ENCODE measurements around the gene ARSJ. TPM values are rescaled to one million over a fixed set of nuclear protein-coding genes. Genes with fewer than 3 reads are reported as not detected.
"Not testable (repeated sequence)": the region's sequence is repeated elsewhere in the genome, so short reads cannot be mapped to it uniquely, and the experiment has no call there.

The ARSJ gene
- total and polyA plus RNA-seq, 2 experiments from 2014 or later: 4.3 to 6.6 TPM

GRCh38 chr4:113935190-113935589 is 44.3 kb downstream of the ARSJ start (continued):
- no peak for TF ChIP-seq CTCF (conservative IDR thresholded peaks at IDR 0.05; ENCODE audit: low read depth in 2 of 2)
- TF ChIP-seq STAT1 (IDR thresholded peaks at IDR 0.05; ENCODE audit: unreplicated experiment): no peak
- TF ChIP-seq ZNF114 (CRISPR knock-in tag; IDR thresholded peaks at IDR 0.05): no peak

- not testable (repeated sequence) for H3K4me2 ChIP-seq; H3K4me3 ChIP-seq; H3K27me3 Mint-ChIP-seq (ENCODE audit: insufficient read depth, low read depth, poor library complexity); H3F3A ChIP-seq (replicated peaks; ENCODE audit: low read depth); H4K20me1 ChIP-seq (replicated peaks; ENCODE audit: insufficient read depth); DNase-seq (ENCODE audit: low spot score); H3K9me2 ChIP-seq (ENCODE audit: insufficient read depth); H3K27me3 ChIP-seq (ENCODE audit: insufficient read depth); H3K4me1 ChIP-seq (ENCODE audit: insufficient read depth); H2AFZ ChIP-seq; H3K27ac Mint-ChIP-seq; H3K4me3 Mint-ChIP-seq; H3K9me3 Mint-ChIP-seq; H3K79me2 ChIP-seq (replicated peaks; ENCODE audit: insufficient read depth); H3K27ac ChIP-seq (ENCODE audit: low read depth); H3K36me3 ChIP-seq (ENCODE audit: insufficient read depth); ATAC-seq; H3K36me3 Mint-ChIP-seq (ENCODE audit: low read depth); H3K4me1 Mint-ChIP-seq
Observed at GRCh38 chr4:113924706-113925105, 54.7 kb downstream of the ARSJ start.

- no peaks in the 10 kb centered on the region for H3K27me3 Mint-ChIP-seq (ENCODE audit: insufficient read depth, low read depth, poor library complexity)
- no peak for DNase-seq (ENCODE audit: low spot score)
- no peak overlapping the region for H3K4me2 ChIP-seq
- H3K27ac Mint-ChIP-seq: no peak overlapping the region
- no peaks in the 10 kb centered on the region for H3K9me2 ChIP-seq (ENCODE audit: insufficient read depth)
- H3K4me1 Mint-ChIP-seq: peaks cover 10% of the 10 kb centered on the region; the same call in 2 of the 3 replicates
- H3K27ac ChIP-seq (ENCODE audit: low read depth): no peak overlapping the region
- no peaks in the 10 kb centered on the region for H3K9me3 Mint-ChIP-seq
- no peak overlapping the region for H3K4me3 ChIP-seq
- H3K27me3 ChIP-seq (ENCODE audit: insufficient read depth): no peaks in the 10 kb centered on the region
- no peaks in the 10 kb centered on the region for H3K36me3 ChIP-seq (ENCODE audit: insufficient read depth)
- H3K4me1 ChIP-seq (ENCODE audit: insufficient read depth): peaks cover 4% of the 10 kb centered on the region; the same call in 1 of the 2 replicates
- H3F3A ChIP-seq (replicated peaks; ENCODE audit: low read depth): no peaks in the 10 kb centered on the region
- no peak overlapping the region for H2AFZ ChIP-seq
- no peak for ATAC-seq
- no peaks in the 10 kb centered on the region for H3K79me2 ChIP-seq (replicated peaks; ENCODE audit: insufficient read depth)
- H3K4me3 Mint-ChIP-seq: no peak overlapping the region
- no peaks in the 10 kb centered on the region for H3K36me3 Mint-ChIP-seq (ENCODE audit: low read depth)
- H4K20me1 ChIP-seq (replicated peaks; ENCODE audit: insufficient read depth): no peaks in the 10 kb centered on the region
- TF ChIP-seq ETS1 (IDR thresholded peaks at IDR 0.05): no peak
- TF ChIP-seq CTCF (conservative IDR thresholded peaks at IDR 0.05; ENCODE audit: low read depth in 2 of 2): no peak
- TF ChIP-seq ZNF331 (CRISPR knock-in tag; IDR thresholded peaks at IDR 0.05; ENCODE audit: low read depth): no peak
- no peak for TF ChIP-seq ZNF462 (CRISPR knock-in tag; IDR thresholded peaks at IDR 0.05)
- no peak for TF ChIP-seq JUNB (IDR thresholded peaks at IDR 0.05; ENCODE audit: unreplicated experiment)
- TF ChIP-seq NANOG (IDR thresholded peaks at IDR 0.05; ENCODE audit: borderline replicate concordance): no peak
Observed at GRCh38 chr4:113921089-113921794, 58.2 kb downstream of the ARSJ start.

Data from GM23338 (cell line).